Naive thymus-derived CD8-positive, alpha-beta T cell (primary cell): ENCODE data around the gene SHQ1. TPM values are rescaled to one million over a fixed set of nuclear protein-coding genes. Genes with fewer than 3 reads are reported as not detected.
"Not testable (repeated sequence)": the region's sequence is repeated elsewhere in the genome, so short reads cannot be mapped to it uniquely, and the experiment has no call there.

Source experiments
- ATAC-seq, 2 donors: fragments of 150-1000 bp; cut with Tn5 transposase in 1 of 2; sonication (Bioruptor Pico), chemical (Tn5 transposase) in 1 of 2; 1 replicate in 1 of 2; 2 replicates in 1 of 2; pipeline ENCODE4 v1.10.0; 2021; ENCODE audit warnings: mild to moderate bottlenecking in 2 of 2, moderate library complexity in 2 of 2
- POLR2A ChIA-PET: fragments of 350-600 bp; sonication (Branson Sonifier 250); formaldehyde crosslinking; loops from one replicate; lab custom pipeline; 2021; ENCODE audit warnings: antibody characterized with exemption; lab: Charles Lee
- DNase-seq, 10 donors: peaks; one replicate each; pipeline versions ENCODE4 v3.0.0 to v3.0.0-alpha.2; 2020 to 2022
- H3K27ac Mint-ChIP-seq, 10 donors: one replicate each; pipeline ENCODE4 v1.8.0; 2020 to 2022; ENCODE audit warnings: mild to moderate bottlenecking in 10 of 10, mixed read lengths in 10 of 10, moderate library complexity in 4 of 10, inconsistent platforms in 1 of 10
- H3K27me3 Mint-ChIP-seq, 5 donors: one replicate each; pipeline ENCODE4 v1.8.0; 2021 to 2022; ENCODE audit warnings: mixed read lengths in 5 of 5
- H3K36me3 Mint-ChIP-seq, 3 donors: one replicate each; pipeline ENCODE4 v1.8.0; 2020 to 2022; ENCODE audit warnings: mixed read lengths in 3 of 3, mild to moderate bottlenecking in 2 of 3, inconsistent platforms in 1 of 3
- H3K4me1 Mint-ChIP-seq, 4 donors: one replicate each; pipeline ENCODE4 v1.8.0; 2021 to 2022; ENCODE audit warnings: mixed read lengths in 4 of 4
- H3K4me3 Mint-ChIP-seq, 10 donors: one replicate each; pipeline ENCODE4 v1.8.0; 2020 to 2022; ENCODE audit warnings: mild to moderate bottlenecking in 10 of 10, mixed read lengths in 10 of 10, moderate library complexity in 6 of 10, inconsistent platforms in 1 of 10
- H3K9me3 Mint-ChIP-seq, 9 donors: one replicate each; pipeline ENCODE4 v1.8.0; 2020 to 2022; ENCODE audit warnings: mixed read lengths in 9 of 9, mild to moderate bottlenecking in 3 of 9, inconsistent platforms in 1 of 9, moderate library complexity in 1 of 9
- polyA plus RNA-seq, 3 donors: library from polyadenylated mRNA; unstranded; fragments of 300-500 nt; fragmentation: Illumina TruSeq; gene quantifications; one replicate each; pipeline ENCODE4 v1.2.3, GENCODE V29; 2021
- total RNA-seq, 8 experiments: library from RNA in 2 of 8; stranded (reverse) in 2 of 8; gene quantifications; one replicate each; pipeline ENCODE4 v1.2.3 and lab custom pipeline; 2021 to 2026

The SHQ1 gene
- total and polyA plus RNA-seq, 5 experiments from 2014 or later, result 14.8 to 26.4 (median 22.7) TPM

- no peaks in the 10 kb centered on the region for H3K27me3 Mint-ChIP-seq
- no peak for DNase-seq
- H3K9me3 Mint-ChIP-seq, result no peaks in the 10 kb centered on the region
- H3K27ac Mint-ChIP-seq, result peak overlapping the region in 2 of 10 donors; percentile 60 to 81
- H3K4me3 Mint-ChIP-seq, result no peak overlapping the region
- H3K4me1 Mint-ChIP-seq, result peaks cover 8 to 10% (median 9%) of the 10 kb centered on the region in 4 donors
- no peak for ATAC-seq
- POLR2A ChIA-PET, result interaction anchor here (1.5 kb wide), 1 partner anchor 51 kb away, joined by 10 read pairs; no protein-coding TSS in a partner anchor
- H3K36me3 Mint-ChIP-seq, result peaks cover 9 to 19% (median 18%) of the 10 kb centered on the region in 3 donors
Observed at GRCh38 chr3:72789786-72790185, 58.5 kb downstream of the SHQ1 start.

GRCh38 chr3:72788232-72788631, 60.0 kb downstream of the SHQ1 start:
- H3K27me3 Mint-ChIP-seq, POLR2A ChIA-PET, H3K9me3 Mint-ChIP-seq, DNase-seq, H3K27ac Mint-ChIP-seq, ATAC-seq, H3K4me1 Mint-ChIP-seq, H3K4me3 Mint-ChIP-seq: not testable (repeated sequence)
- H3K36me3 Mint-ChIP-seq, result peaks cover 9 to 19% (median 18%) of the 10 kb centered on the region in 3 donors

GRCh38 chr3:72786668-72787067, 61.6 kb downstream of the SHQ1 start:
- DNase-seq (no peak), ATAC-seq (no peak)
- Mint-ChIP-seq H3K4me1 (peaks cover 5 to 16% (median 11%) of the 10 kb centered on the region in 4 donors), H3K4me3 (no peak overlapping the region), H3K36me3 (peaks cover 4 to 8% (median 5%) of the 10 kb centered on the region in 3 donors), H3K27me3 (no peaks in the 10 kb centered on the region), H3K9me3 (no peaks in the 10 kb centered on the region), H3K27ac (no peak overlapping the region)
- POLR2A ChIA-PET, result interaction anchor here (1.3 kb wide), 1 partner anchor 29 kb away, joined by 3 read pairs; no protein-coding TSS in a partner anchor

GRCh38 chr3:72784226-72784625, 64.0 kb downstream of the SHQ1 start:
- Mint-ChIP-seq H3K4me3 (no peak overlapping the region), H3K36me3 (peaks cover 0 to 20% (median 9%) of the 10 kb centered on the region in 3 donors), H3K4me1 (peaks cover 0 to 7% (median 5%) of the 10 kb centered on the region in 4 donors), H3K27ac (no peak overlapping the region), H3K9me3 (no peaks in the 10 kb centered on the region), H3K27me3 (no peaks in the 10 kb centered on the region)
- DNase-seq (no peak), ATAC-seq (no peak)
- POLR2A ChIA-PET, result no interaction called here

GRCh38 chr3:72782521-72782920, 65.7 kb downstream of the SHQ1 start:
- no peak for ATAC-seq
- no peaks in the 10 kb centered on the region for H3K27me3 Mint-ChIP-seq
- no peaks in the 10 kb centered on the region for H3K9me3 Mint-ChIP-seq
- POLR2A ChIA-PET, result interaction anchor here (0.9 to 1.8 kb wide), 2 partner anchors 11 to 44 kb away, joined by 3 to 8 read pairs; no protein-coding TSS in a partner anchor
- H3K27ac Mint-ChIP-seq, result peak overlapping the region in 2 of 10 donors; percentile 4 to 41
- peaks cover 0 to 28% (median 20%) of the 10 kb centered on the region in 3 donors for H3K36me3 Mint-ChIP-seq
- no peak for DNase-seq
- H3K4me3 Mint-ChIP-seq, result peak overlapping the region in 1 of 10 donors; percentile 3
- H3K4me1 Mint-ChIP-seq, result peaks cover 0 to 10% (median 7%) of the 10 kb centered on the region in 4 donors

GRCh38 chr3:72769758-72770540, 78.3 kb downstream of the SHQ1 start:
- DNase-seq (no peak), ATAC-seq (no peak)
- H3K4me3 Mint-ChIP-seq, result no peak overlapping the region
- H3K36me3 Mint-ChIP-seq, result peaks cover 10 to 20% (median 18%) of the 10 kb centered on the region in 3 donors
- H3K9me3 Mint-ChIP-seq, result no peaks in the 10 kb centered on the region
- H3K27me3 Mint-ChIP-seq, result no peaks in the 10 kb centered on the region
- peaks cover 0 to 16% (median 1%) of the 10 kb centered on the region in 4 donors for H3K4me1 Mint-ChIP-seq
- POLR2A ChIA-PET, result interaction anchor here (1.8 kb wide), 1 partner anchor 31 kb away, joined by 6 read pairs; no protein-coding TSS in a partner anchor
- H3K27ac Mint-ChIP-seq, result peak overlapping the region in 1 of 10 donors; percentile 45

GRCh38 chr3:72768936-72769335, 79.3 kb downstream of the SHQ1 start:
- no peak for DNase-seq
- Mint-ChIP-seq H3K27me3 (no peaks in the 10 kb centered on the region), H3K27ac (no peak overlapping the region), H3K36me3 (peaks cover 10 to 23% (median 20%) of the 10 kb centered on the region in 3 donors), H3K4me3 (no peak overlapping the region), H3K9me3 (no peaks in the 10 kb centered on the region), H3K4me1 (peaks cover 0 to 16% (median 5%) of the 10 kb centered on the region in 4 donors)
- POLR2A ChIA-PET, result interaction anchor here (1.8 kb wide), 1 partner anchor 30 kb away, joined by 6 read pairs; no protein-coding TSS in a partner anchor
- no peak for ATAC-seq

GRCh38 chr3:72768481-72768880, 79.8 kb downstream of the SHQ1 start:
- POLR2A ChIA-PET, result interaction anchor here (1.8 kb wide), 1 partner anchor 29 kb away, joined by 6 read pairs; no protein-coding TSS in a partner anchor
- Mint-ChIP-seq H3K9me3 (no peaks in the 10 kb centered on the region), H3K36me3 (peaks cover 10 to 24% (median 20%) of the 10 kb centered on the region in 3 donors), H3K4me1 (peaks cover 2 to 16% (median 6%) of the 10 kb centered on the region in 4 donors), H3K27me3 (no peaks in the 10 kb centered on the region), H3K4me3 (no peak overlapping the region), H3K27ac (no peak overlapping the region)
- DNase-seq (no peak), ATAC-seq (no peak)

- DNase-seq (no peak), ATAC-seq (no peak)
- Mint-ChIP-seq H3K27ac (no peak overlapping the region), H3K9me3 (no peaks in the 10 kb centered on the region), H3K36me3 (peaks cover 10 to 24% (median 20%) of the 10 kb centered on the region in 3 donors), H3K4me3 (no peak overlapping the region), H3K4me1 (peaks cover 2 to 19% (median 6%) of the 10 kb centered on the region in 4 donors), H3K27me3 (no peaks in the 10 kb centered on the region)
- POLR2A ChIA-PET, result interaction anchor here (1.8 kb wide), 1 partner anchor 29 kb away, joined by 6 read pairs; no protein-coding TSS in a partner anchor
Observed at GRCh38 chr3:72768006-72768441, 80.2 kb downstream of the SHQ1 start.

GRCh38 chr3:72766866-72767265, 81.4 kb downstream of the SHQ1 start:
- peaks cover 6 to 22% (median 10%) of the 10 kb centered on the region in 4 donors for H3K4me1 Mint-ChIP-seq
- no peaks in the 10 kb centered on the region for H3K27me3 Mint-ChIP-seq
- peaks cover 10 to 28% (median 20%) of the 10 kb centered on the region in 3 donors for H3K36me3 Mint-ChIP-seq
- ATAC-seq (no peak), DNase-seq (no peak)
- H3K4me3 Mint-ChIP-seq, result no peak overlapping the region
- H3K9me3 Mint-ChIP-seq, result no peaks in the 10 kb centered on the region
- peak overlapping the region in 1 of 10 donors; percentile 1 for H3K27ac Mint-ChIP-seq
- POLR2A ChIA-PET, result no interaction called here

- POLR2A ChIA-PET, result no interaction called here
- peaks cover 0 to under 1% (median 0%) of the 10 kb centered on the region in 9 donors for H3K9me3 Mint-ChIP-seq
- no peak for ATAC-seq
Observed at GRCh38 chr3:72763751-72764440, 84.3 kb downstream of the SHQ1 start.

GRCh38 chr3:72761410-72761809, 86.8 kb downstream of the SHQ1 start:
- no peaks in the 10 kb centered on the region for H3K27me3 Mint-ChIP-seq
- H3K27ac Mint-ChIP-seq, result peak overlapping the region in 5 of 10 donors; percentile 12 to 64 (median 39)
- H3K4me1 Mint-ChIP-seq, result peaks cover 26 to 52% (median 48%) of the 10 kb centered on the region in 4 donors
- peaks cover 3 to 14% (median 5%) of the 10 kb centered on the region in 3 donors for H3K36me3 Mint-ChIP-seq
- ATAC-seq (no peak), DNase-seq (no peak)
- H3K9me3 Mint-ChIP-seq, result peaks cover 0 to 2% (median 0%) of the 10 kb centered on the region in 9 donors
- no peak overlapping the region for H3K4me3 Mint-ChIP-seq
- POLR2A ChIA-PET, result interaction anchor here (2.2 kb wide), 1 partner anchor 23 kb away, joined by 12 read pairs; no protein-coding TSS in a partner anchor

More at GRCh38 chr3:72763751-72764440, 84.3 kb downstream of the SHQ1 start:
- no peak overlapping the region for H3K4me3 Mint-ChIP-seq
- no peak for DNase-seq
- peaks cover 20 to 31% (median 28%) of the 10 kb centered on the region in 4 donors for H3K4me1 Mint-ChIP-seq
- H3K36me3 Mint-ChIP-seq, result peaks cover 4 to 22% (median 8%) of the 10 kb centered on the region in 3 donors
- H3K27ac Mint-ChIP-seq, result peak overlapping the region in 8 of 10 donors; percentile 1 to 80 (median 36)
- no peaks in the 10 kb centered on the region for H3K27me3 Mint-ChIP-seq
